Peyer's patch (tissue), 4 donors: ENCODE measurements around the gene DIPK1A. TPM values are rescaled to one million over a fixed set of nuclear protein-coding genes. Genes with fewer than 3 reads are reported as not detected.
A peak's percentile ranks its signal among the peaks of the same experiment; 100 is the strongest.

Experiments
- DNase-seq, 3 donors: peaks; one replicate each; pipeline ENCODE4 v3.0.0-alpha.2; 2017 to 2019
- H3K27ac ChIP-seq, 4 donors: fragments of 200-600 bp; sonication (generic); one replicate each; pipeline ENCODE4 v1.5.1; 2016 to 2019
- H3K27me3 ChIP-seq, 2 donors: fragments of 200-600 bp; sonication (generic); one replicate each; pipeline ENCODE4 v1.5.1; 2019
- H3K36me3 ChIP-seq, 3 donors: fragments of 200-600 bp; sonication (generic); one replicate each; pipeline ENCODE4 v1.5.1; 2016 to 2019
- H3K4me1 ChIP-seq, 4 donors: fragments of 200-600 bp; sonication (generic); one replicate each; pipeline ENCODE4 v1.5.1; 2016 to 2019
- H3K4me3 ChIP-seq, 4 donors: fragments of 200-600 bp; sonication (generic); 1 replicate in 3 of 4; 2 replicates in 1 of 4; pipeline ENCODE4 v1.5.1; 2016 to 2019; ENCODE audit warnings: mild to moderate bottlenecking in 1 of 4
- H3K9me3 ChIP-seq, 4 donors: fragments of 200-600 bp; sonication (generic); one replicate each; pipeline ENCODE4 v1.5.1; 2016 to 2019; ENCODE audit warnings: mild to moderate bottlenecking in 1 of 4
- CTCF ChIP-seq, 6 experiments: fragments of 450-650 bp in 4 of 6; fragments of 200-600 bp in 2 of 6; sonication (generic) in 1 of 6; IDR thresholded peaks; one replicate each; pipeline ENCODE4 v1.5.1; 2017 to 2019; ENCODE audit warnings: antibody characterized with exemption in 6 of 6, mild to moderate bottlenecking in 3 of 6, moderate library complexity in 1 of 6
- POLR2A ChIP-seq, 2 donors: fragments of 450-650 bp; IDR thresholded peaks; one replicate each; pipeline ENCODE4 v1.5.1; 2017; ENCODE audit warnings: antibody characterized with exemption in 2 of 2, mild to moderate bottlenecking in 2 of 2, moderate library complexity in 2 of 2
- total RNA-seq, 4 donors: library from RNA; depleted of rRNA; stranded (reverse); fragments of >200 nt; gene quantifications; one replicate each; pipeline ENCODE4 v1.1.0, GENCODE V29; 2016

DIPK1A gene
- total RNA-seq, 4 donors from 2014 or later: 5.1 to 12.4 (median 7.8) TPM

DNA sequence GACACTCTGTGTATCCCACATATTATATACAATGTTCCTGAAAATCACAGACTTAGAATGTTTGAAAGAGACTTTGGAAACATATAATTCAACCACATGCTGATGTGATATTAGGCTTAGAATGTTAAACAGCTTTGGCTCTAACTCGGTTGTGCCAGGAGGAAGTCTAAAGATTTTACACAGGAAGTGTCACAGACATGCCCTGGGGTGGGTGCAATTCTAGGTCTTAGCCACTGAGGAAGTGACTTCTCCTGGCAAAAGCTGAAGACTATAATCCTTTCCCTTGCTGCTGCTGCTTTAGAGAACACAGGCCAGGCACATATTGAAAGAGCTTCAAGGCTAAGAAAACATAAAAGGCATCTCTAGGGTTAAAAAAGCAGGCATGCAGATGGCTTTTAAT lies 78.4 kb downstream of the DIPK1A start:
- TF ChIP-seq CTCF (IDR thresholded peaks at IDR 0.05): no peak
- no peak for TF ChIP-seq POLR2A (IDR thresholded peaks at IDR 0.05)
- no peaks in the 10 kb centered on the region for H3K36me3 ChIP-seq
- H3K4me1 ChIP-seq: peaks cover 0 to 6% (median 3%) of the 10 kb centered on the region in 4 donors
- H3K4me3 ChIP-seq: no peak overlapping the region
- no peaks in the 10 kb centered on the region for H3K27me3 ChIP-seq
- no peaks in the 10 kb centered on the region for H3K9me3 ChIP-seq
- peak in 2 of 3 donors; percentile 37 to 59 for DNase-seq
- no peak overlapping the region for H3K27ac ChIP-seq

- no peak for TF ChIP-seq POLR2A (IDR thresholded peaks at IDR 0.05)
- no peak for TF ChIP-seq CTCF (IDR thresholded peaks at IDR 0.05)
- H3K4me3 ChIP-seq: no peak overlapping the region
- DNase-seq: no peak
Observed at GRCh38 chr1:92881391-92881790, 79.9 kb downstream of the DIPK1A start.

DNA sequence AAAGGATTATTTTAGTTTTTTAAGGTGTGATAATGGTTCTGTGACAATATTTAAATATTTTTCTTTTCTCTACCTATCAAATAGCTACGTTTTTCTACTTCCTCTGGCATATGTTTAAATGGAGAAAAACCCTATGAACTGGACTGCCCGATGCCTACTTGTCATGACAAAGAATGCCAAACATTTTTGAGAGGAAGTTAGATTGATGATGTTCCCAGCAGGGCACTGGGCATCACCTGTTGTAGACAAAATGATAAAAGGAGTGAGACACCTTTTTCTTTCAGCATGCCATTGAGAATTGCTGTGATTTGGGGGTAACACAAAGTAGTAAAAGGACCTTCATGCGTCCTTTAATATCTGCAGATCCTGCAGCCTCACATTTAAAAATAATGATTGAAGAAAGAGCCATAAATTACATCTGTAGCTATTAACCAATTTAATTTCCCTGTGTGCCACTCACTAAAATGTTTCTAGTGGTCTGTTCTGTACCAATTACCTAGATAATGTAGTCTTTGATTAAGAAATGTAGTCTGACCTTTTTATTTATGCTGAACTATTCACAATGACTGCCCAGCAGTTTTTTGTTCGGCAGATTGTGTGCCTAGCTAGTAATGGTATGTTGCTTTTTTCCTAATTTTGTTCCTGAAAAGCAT lies 81.8 kb downstream of the DIPK1A start:
- TF ChIP-seq POLR2A (IDR thresholded peaks at IDR 0.05): no peak
- no peak for TF ChIP-seq CTCF (IDR thresholded peaks at IDR 0.05)
- H3K4me1 ChIP-seq: peaks cover 0 to 6% (median 3%) of the 10 kb centered on the region in 4 donors
- DNase-seq: no peak
- no peak overlapping the region for H3K27ac ChIP-seq
- H3K27me3 ChIP-seq: no peaks in the 10 kb centered on the region
- H3K36me3 ChIP-seq: no peaks in the 10 kb centered on the region
- no peaks in the 10 kb centered on the region for H3K9me3 ChIP-seq
- no peak overlapping the region for H3K4me3 ChIP-seq

More at GRCh38 chr1:92881391-92881790, 79.9 kb downstream of the DIPK1A start:
- H3K27me3 ChIP-seq: no peaks in the 10 kb centered on the region
- no peaks in the 10 kb centered on the region for H3K9me3 ChIP-seq
- peaks cover 0 to 6% (median 3%) of the 10 kb centered on the region in 4 donors for H3K4me1 ChIP-seq
- no peak overlapping the region for H3K27ac ChIP-seq
- H3K36me3 ChIP-seq: no peaks in the 10 kb centered on the region

DNA sequence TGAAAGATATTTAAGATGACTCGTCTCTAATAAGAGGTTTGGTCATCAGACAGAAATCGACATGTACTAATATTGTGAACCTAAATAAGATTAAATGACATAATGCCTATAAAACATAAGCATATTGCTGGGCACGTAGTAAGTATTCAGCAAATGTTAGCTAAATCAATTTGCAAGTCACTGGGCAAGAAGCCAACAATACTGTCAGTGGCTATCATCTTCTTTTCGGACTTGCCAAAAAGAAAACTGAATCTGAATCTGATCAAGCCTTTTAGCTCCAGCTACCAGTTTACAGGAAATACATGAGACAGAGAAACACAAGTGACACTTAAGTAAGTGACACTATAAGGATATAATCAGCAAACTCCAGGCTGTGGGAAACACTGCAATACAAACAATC lies 83.5 kb downstream of the DIPK1A start:
- peak overlapping the region in 1 of 4 donors; percentile 10 for H3K27ac ChIP-seq
- H3K4me1 ChIP-seq: no peaks in the 10 kb centered on the region
- no peaks in the 10 kb centered on the region for H3K36me3 ChIP-seq
- H3K4me3 ChIP-seq: no peak overlapping the region
- no peak for DNase-seq
- H3K27me3 ChIP-seq: no peaks in the 10 kb centered on the region
- H3K9me3 ChIP-seq: no peaks in the 10 kb centered on the region
- TF ChIP-seq CTCF (IDR thresholded peaks at IDR 0.05) (no peak), POLR2A (IDR thresholded peaks at IDR 0.05) (no peak)

GRCh38 chr1:92877081-92877711 lies 84.1 kb downstream of the DIPK1A start:
- no peak for DNase-seq
- H3K27ac ChIP-seq: no peak overlapping the region

More at GRCh38 chr1:92877081-92877711, 84.1 kb downstream of the DIPK1A start:
- no peaks in the 10 kb centered on the region for H3K36me3 ChIP-seq
- no peaks in the 10 kb centered on the region for H3K9me3 ChIP-seq
- no peak overlapping the region for H3K4me3 ChIP-seq
- no peaks in the 10 kb centered on the region for H3K4me1 ChIP-seq
- no peak for TF ChIP-seq CTCF (IDR thresholded peaks at IDR 0.05)
- no peak for TF ChIP-seq POLR2A (IDR thresholded peaks at IDR 0.05)
- no peaks in the 10 kb centered on the region for H3K27me3 ChIP-seq
